ENCODE data around the gene WASL. TPM values are rescaled to one million over a fixed set of nuclear protein-coding genes. Genes with fewer than 3 reads are reported as not detected.

Gene WASL
- total RNA-seq, 1 experiment from 2014 or later, result 12.1 TPM

Other genes with a start within 250 kb of the WASL start
- gene IQUB, start 214.4 kb downstream of the WASL start, total RNA-seq (2014; rRNA removed; shearing (Covaris generic)), result 0.22 and 0.46 TPM in 2 replicates
- 109 and 133 TPM in 2 replicates for gene NDUFA5, start 191.2 kb downstream of the WASL start, total RNA-seq (2014; rRNA removed; shearing (Covaris generic))
- not detected in 2 replicates for gene ASB15, start 147.2 kb downstream of the WASL start, total RNA-seq (2014; rRNA removed; shearing (Covaris generic))
- not detected in 2 replicates for gene LMOD2, start 93.1 kb downstream of the WASL start, total RNA-seq (2014; rRNA removed; shearing (Covaris generic))
- not detected in 2 replicates for gene HYAL4, start 96.2 kb upstream of the WASL start, total RNA-seq (2014; rRNA removed; shearing (Covaris generic))
- not detected in 2 replicates for gene SPAM1, start 176.2 kb upstream of the WASL start, total RNA-seq (2014; rRNA removed; shearing (Covaris generic))

All from A172 (cell line).